ENCODE data around the gene BAHD1.

GRCh38 chr15:40474581-40474980 is 33.8 kb downstream of the BAHD1 start:
- TF ChIP-seq CTCF (IDR thresholded peaks at IDR 0.05; ENCODE audit: extremely low read depth in 1 of 2, insufficient read depth in 1 of 2, low read depth in 1 of 2, low read length in 2 of 2), result no peak
- TF ChIP-seq, protein P1, sequence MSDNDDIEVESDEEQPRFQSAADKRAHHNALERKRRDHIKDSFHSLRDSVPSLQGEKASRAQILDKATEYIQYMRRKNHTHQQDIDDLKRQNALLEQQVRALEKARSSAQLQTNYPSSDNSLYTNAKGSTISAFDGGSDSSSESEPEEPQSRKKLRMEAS (IDR thresholded peaks at IDR 0.05; ENCODE audit: insufficient read depth, insufficient read length), result no peak
- no peak for TF ChIP-seq MYC (IDR thresholded peaks at IDR 0.05; ENCODE audit: low read depth, low read length)
